DMS153 treated with DMSO at 0.1 percent for 48 hours (cell line): ENCODE results near the gene GH1.

Experiments used
- DNase-seq: peaks from one replicate; lab custom pipeline; 2025; ENCODE audit not compliant: unreplicated experiment; lab: John Stamatoyannopoulos, UW

Gene GH1

GRCh38 chr17:63944736-63945499, 26.3 kb upstream of the GH1 start:
- DNase-seq = no peak

GRCh38 chr17:63943745-63944144, 25.1 kb upstream of the GH1 start:
- no peak for DNase-seq

GRCh38 chr17:63942309-63942985, 23.8 kb upstream of the GH1 start:
- DNase-seq = no peak

GRCh38 chr17:63941751-63942150, 23.1 kb upstream of the GH1 start:
- no peak for DNase-seq

GRCh38 chr17:63941162-63941561, 22.5 kb upstream of the GH1 start:
- DNase-seq = no peak

- no peak for DNase-seq
Observed at GRCh38 chr17:63940584-63940983, 21.9 kb upstream of the GH1 start.

- no peak for DNase-seq
Observed at GRCh38 chr17:63939884-63940283, 21.2 kb upstream of the GH1 start.

GRCh38 chr17:63939401-63939800, 20.8 kb upstream of the GH1 start:
- DNase-seq = no peak

GRCh38 chr17:63937920-63938319, 19.3 kb upstream of the GH1 start:
- DNase-seq = no peak

GRCh38 chr17:63937319-63937718, 18.7 kb upstream of the GH1 start:
- DNase-seq = no peak

- DNase-seq = no peak
Observed at GRCh38 chr17:63934183-63935112, 15.8 kb upstream of the GH1 start.

- DNase-seq = no peak
Observed at GRCh38 chr17:63933598-63933997, 15.0 kb upstream of the GH1 start.

- no peak for DNase-seq
Observed at GRCh38 chr17:63932721-63933120, 14.1 kb upstream of the GH1 start.

- no peak for DNase-seq
Observed at GRCh38 chr17:63931981-63932561, 13.4 kb upstream of the GH1 start, which contains the start of gene CD79B. TSS of gene CD79B (minus strand) at chr17:63932331. CDS start at chr17:63932261, 70 bp downstream.

GRCh38 chr17:63930951-63931575, 12.4 kb upstream of the GH1 start:
- no peak for DNase-seq

GRCh38 chr17:63929860-63930766, 11.5 kb upstream of the GH1 start:
- no peak for DNase-seq

- DNase-seq = no peak
Observed at GRCh38 chr17:63928966-63929695, 10.5 kb upstream of the GH1 start.

- DNase-seq = no peak
Observed at GRCh38 chr17:63928172-63928666, 9.6 kb upstream of the GH1 start.
